Measurements from ENCODE around the gene CFAP57.

CFAP57 gene

DNA sequence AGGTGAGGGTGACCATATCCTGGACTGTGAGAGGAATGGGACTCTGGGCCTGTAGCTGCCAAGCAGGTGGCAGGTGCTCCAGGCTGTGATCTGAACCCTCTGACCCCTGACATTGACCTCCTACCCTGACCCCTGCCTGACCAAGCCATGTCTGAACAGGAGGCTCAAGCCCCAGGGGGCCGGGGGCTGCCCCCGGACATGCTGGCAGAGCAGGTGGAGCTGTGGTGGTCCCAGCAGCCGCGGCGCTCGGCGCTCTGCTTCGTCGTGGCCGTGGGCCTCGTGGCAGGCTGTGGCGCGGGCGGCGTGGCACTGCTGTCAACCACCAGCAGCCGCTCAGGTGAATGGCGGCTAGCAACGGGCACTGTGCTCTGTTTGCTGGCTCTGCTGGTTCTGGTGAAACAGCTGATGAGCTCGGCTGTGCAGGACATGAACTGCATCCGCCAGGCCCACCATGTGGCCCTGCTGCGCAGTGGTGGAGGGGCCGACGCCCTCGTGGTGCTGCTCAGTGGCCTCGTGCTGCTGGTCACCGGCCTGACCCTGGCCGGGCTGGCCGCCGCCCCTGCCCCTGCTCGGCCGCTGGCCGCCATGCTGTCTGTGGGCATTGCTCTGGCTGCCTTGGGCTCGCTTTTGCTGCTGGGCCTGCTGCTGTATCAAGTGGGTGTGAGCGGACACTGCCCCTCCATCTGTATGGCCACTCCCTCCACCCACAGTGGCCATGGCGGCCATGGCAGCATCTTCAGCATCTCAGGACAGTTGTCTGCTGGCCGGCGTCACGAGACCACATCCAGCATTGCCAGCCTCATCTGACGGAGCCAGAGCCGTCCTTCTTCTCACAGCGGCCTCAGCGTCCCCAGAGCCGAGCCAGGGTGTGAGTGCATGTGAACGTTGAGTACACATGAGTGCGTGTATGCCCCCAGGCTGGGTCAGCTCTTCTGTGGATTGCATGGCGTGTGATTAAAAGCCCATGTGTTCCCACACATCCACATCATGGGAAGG, 100.7 kb downstream of the CFAP57 start:
- TF ChIP-seq, protein P1, sequence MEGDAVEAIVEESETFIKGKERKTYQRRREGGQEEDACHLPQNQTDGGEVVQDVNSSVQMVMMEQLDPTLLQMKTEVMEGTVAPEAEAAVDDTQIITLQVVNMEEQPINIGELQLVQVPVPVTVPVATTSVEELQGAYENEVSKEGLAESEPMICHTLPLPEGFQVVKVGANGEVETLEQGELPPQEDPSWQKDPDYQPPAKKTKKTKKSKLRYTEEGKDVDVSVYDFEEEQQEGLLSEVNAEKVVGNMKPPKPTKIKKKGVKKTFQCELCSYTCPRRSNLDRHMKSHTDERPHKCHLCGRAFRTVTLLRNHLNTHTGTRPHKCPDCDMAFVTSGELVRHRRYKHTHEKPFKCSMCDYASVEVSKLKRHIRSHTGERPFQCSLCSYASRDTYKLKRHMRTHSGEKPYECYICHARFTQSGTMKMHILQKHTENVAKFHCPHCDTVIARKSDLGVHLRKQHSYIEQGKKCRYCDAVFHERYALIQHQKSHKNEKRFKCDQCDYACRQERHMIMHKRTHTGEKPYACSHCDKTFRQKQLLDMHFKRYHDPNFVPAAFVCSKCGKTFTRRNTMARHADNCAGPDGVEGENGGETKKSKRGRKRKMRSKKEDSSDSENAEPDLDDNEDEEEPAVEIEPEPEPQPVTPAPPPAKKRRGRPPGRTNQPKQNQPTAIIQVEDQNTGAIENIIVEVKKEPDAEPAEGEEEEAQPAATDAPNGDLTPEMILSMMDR (conservative IDR thresholded peaks at IDR 0.05; ENCODE audit: control insufficient read depth, insufficient read depth, low read depth, low read length): no peak
- H3K4me3 ChIP-seq (ENCODE audit: control insufficient read depth, low read depth, low read length): no peak overlapping the region
- DNase-seq (ENCODE audit: low read depth): no peak

DNA sequence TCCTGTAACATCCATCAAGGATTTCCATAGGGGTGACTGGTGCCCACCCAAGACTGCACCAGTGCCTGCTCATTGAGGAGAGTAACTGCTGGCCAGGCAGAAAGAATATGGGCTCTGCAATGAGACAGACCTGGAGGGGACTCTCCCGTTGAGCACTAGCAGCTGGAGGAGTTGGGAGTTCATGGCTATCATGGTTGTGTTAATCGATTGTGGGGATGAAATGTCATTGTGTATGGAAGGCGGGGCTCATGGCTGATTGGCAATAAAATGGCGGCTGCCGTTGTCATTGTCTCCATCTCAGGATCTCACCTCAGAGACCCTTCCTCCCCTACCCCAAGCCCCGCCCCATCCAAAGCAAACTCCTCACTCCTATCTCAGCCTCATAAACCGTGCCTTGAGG, 101.6 kb downstream of the CFAP57 start:
- TF ChIP-seq, protein P1 (conservative IDR thresholded peaks at IDR 0.05; ENCODE audit: control insufficient read depth, insufficient read depth, low read depth, low read length): no peak
- no peak overlapping the region for H3K4me3 ChIP-seq (ENCODE audit: control insufficient read depth, low read depth, low read length)
- no peak for DNase-seq (ENCODE audit: low read depth)

DNA sequence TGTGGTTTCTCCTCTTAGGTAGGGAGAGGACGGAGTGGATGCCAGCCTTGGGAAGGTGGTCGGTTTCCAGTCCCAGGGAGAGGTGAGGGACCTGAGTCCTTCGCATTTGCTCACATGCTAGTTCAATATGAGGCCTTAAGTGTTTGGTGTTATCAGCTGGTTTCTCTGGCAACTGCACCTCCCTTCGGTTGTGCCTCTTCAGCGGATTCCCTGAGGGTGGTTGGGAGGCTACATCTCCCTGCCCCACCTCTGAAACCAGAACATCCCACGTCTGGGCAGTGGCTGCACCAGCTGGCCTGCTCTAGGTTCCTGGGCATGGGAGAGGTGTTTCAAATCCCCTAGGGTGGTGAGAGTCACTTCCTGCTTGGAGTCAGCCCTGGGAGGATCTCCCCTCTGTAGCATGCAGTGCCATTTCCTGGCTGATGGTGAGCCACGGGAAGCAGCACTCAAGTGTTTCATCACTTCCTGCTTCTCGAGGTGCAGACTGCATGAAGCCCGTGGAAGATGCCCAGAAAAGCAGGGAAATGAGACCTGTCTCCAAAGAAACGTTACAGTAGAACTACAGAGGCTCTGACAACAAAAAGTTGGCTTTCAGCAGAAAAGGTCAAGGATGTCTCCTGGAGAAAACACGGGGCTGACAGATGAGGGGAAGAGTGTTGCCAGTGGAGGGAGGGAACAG, 102.1 kb downstream of the CFAP57 start:
- H3K4me3 ChIP-seq (ENCODE audit: control insufficient read depth, low read depth, low read length): no peak overlapping the region

DNA sequence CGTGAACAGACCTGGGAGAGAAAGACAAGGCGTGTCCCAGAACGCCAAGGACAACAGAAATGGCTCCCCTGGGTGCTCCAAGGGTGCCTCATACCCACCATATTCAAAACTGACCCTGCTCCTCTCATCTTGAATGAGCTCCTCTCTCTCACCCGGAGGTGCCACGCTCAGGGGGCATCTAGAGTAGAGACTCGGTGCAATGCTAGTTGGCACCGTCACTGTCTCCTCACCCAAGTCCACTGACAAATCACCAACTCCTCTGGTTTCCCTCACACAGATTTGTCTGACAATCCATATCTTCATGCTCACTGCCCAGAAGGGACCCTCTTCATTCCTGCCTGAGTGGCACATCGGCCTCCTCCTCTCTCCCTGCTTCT, 102.7 kb downstream of the CFAP57 start:
- H3K4me3 ChIP-seq (ENCODE audit: control insufficient read depth, low read depth, low read length): no peak overlapping the region
- no peak for DNase-seq (ENCODE audit: low read depth)
- TF ChIP-seq, protein P1 (conservative IDR thresholded peaks at IDR 0.05; ENCODE audit: control insufficient read depth, insufficient read depth, low read depth, low read length): no peak

More for the DNA sequence above, 102.1 kb downstream of the CFAP57 start:
- TF ChIP-seq, protein P1 (conservative IDR thresholded peaks at IDR 0.05; ENCODE audit: control insufficient read depth, insufficient read depth, low read depth, low read length): no peak
- peak; percentile 58 for DNase-seq (ENCODE audit: low read depth)

DNA sequence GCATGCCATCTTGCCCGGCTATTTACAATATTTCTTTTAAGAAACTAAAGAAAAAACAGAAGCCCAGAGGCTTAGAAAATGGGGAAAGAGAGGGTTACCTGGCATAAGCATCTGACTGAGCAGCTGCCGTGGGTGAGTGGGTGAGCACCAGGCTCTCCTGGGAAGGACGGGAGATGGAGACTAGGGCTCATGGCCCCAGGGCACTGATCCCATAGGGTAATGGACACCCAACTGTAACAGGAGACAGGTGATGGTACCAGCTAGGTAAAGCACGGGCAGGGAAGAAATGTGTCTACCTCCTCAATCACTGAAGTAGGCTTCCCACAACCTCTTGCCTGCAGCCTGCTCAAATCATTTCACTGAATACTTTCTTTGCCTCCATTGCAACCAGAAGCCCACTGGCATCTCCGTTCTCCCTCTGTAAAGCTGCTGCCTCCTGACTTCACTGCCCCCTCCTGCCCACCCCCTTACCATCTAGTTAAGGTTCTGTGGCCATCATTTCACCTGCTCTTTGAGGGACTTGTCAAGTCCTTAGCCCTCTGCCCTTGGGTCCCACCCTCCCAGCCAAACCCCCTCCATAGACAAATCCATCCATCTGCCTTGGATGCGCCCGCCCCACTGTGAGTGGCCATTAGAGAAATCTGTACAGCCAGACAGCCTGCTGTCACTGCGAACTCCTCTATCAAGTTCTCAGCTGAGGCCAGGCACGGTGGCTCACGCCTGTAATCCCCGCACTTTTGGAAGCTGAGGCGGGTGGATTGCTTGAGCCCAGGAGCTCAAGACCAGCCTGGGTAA, 103.9 kb downstream of the CFAP57 start:
- no peak for DNase-seq (ENCODE audit: low read depth)
- H3K4me3 ChIP-seq (ENCODE audit: control insufficient read depth, low read depth, low read length): no peak overlapping the region
- TF ChIP-seq, protein P1 (conservative IDR thresholded peaks at IDR 0.05; ENCODE audit: control insufficient read depth, insufficient read depth, low read depth, low read length): no peak

DNA sequence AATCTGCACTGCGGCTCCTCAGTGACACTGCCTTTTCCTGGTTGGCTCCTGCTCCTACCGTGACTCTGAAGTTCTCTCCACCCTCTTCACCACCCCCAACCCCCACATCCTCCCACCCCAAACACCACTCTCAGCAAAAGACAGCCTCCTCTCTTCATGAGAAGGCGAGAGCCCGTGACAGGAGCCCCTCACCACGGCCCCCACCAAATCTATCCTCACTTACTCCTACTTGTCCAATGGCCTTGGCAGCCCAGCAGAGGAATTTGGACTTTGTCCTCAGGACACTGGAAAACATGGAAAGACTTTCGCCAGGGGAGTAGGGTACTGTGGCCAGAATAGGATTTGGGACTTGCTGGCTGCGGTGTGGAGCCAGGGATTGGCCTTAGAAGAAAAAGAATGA, 104.5 kb downstream of the CFAP57 start:
- no peak overlapping the region for H3K4me3 ChIP-seq (ENCODE audit: control insufficient read depth, low read depth, low read length)
- no peak for DNase-seq (ENCODE audit: low read depth)
- TF ChIP-seq, protein P1 (conservative IDR thresholded peaks at IDR 0.05; ENCODE audit: control insufficient read depth, insufficient read depth, low read depth, low read length): no peak

Data from fibroblast of mammary gland (primary cell).